OCI-LY3 (cell line): ENCODE results near the gene KL.

Source experiments
- H2AFZ ChIP-seq: fragments of 200-600, 300-600 bp; shearing (Covaris generic); 2 replicates; pipeline ENCODE4 v1.6.0; 2014; ENCODE audit warnings: antibody characterized with exemption, low read depth, low read length
- H3K27ac ChIP-seq: fragments of 200-600, 300-600 bp; sonication (generic); 2 replicates; pipeline ENCODE4 v1.5.1; 2014; ENCODE audit warnings: mild to moderate bottlenecking, low read length, moderate library complexity, mixed read lengths
- H3K27me3 ChIP-seq: fragments of 200-600, 300-600 bp; sonication (generic); 2 replicates; pipeline ENCODE4 v1.6.1; 2014; ENCODE audit warnings: low read depth, low read length, mixed read lengths
- H3K36me3 ChIP-seq: fragments of 200-600, 300-600 bp; sonication (generic); replicated peaks from 2 replicates; pipeline ENCODE3; 2014; ENCODE audit warnings: low read depth, low read length, mixed read lengths
- H3K4me1 ChIP-seq: fragments of 300-600, 200-600 bp; sonication (generic); 2 replicates; pipeline ENCODE4 v1.6.1; 2014; ENCODE audit warnings: low read length, mixed read lengths
- H3K4me2 ChIP-seq: fragments of 200-600, 300-600 bp; sonication (generic); 2 replicates; pipeline ENCODE4 v1.6.1; 2014; ENCODE audit warnings: low read length, mixed read lengths
- H3K4me3 ChIP-seq: fragments of 300-600, 200-600 bp; sonication (generic); 2 replicates; pipeline ENCODE4 v1.5.1; 2014; ENCODE audit warnings: antibody characterized with exemption, mild to moderate bottlenecking, low read length, moderate library complexity
- H3K79me2 ChIP-seq: fragments of 300-600, 200-600 bp; shearing (Covaris generic); 2 replicates; pipeline ENCODE4 v1.6.1; 2014; ENCODE audit warnings: mild to moderate bottlenecking, low read length, mixed read lengths
- H3K9ac ChIP-seq: fragments of 300-600, 200-600 bp; shearing (Covaris generic); 2 replicates; pipeline ENCODE4 v1.6.0; 2014; ENCODE audit warnings: mild to moderate bottlenecking, low read length, moderate library complexity
- H3K9me3 ChIP-seq: fragments of 200-600, 300-600 bp; shearing (Covaris generic); 2 replicates; pipeline ENCODE4 v1.6.1; 2014; ENCODE audit warnings: low read length, mixed read lengths; ENCODE audit not compliant: insufficient read depth
- H4K20me1 ChIP-seq: fragments of 200-600, 300-600 bp; sonication (generic); 2 replicates; pipeline ENCODE4 v1.6.1; 2016; ENCODE audit warnings: low read length, mixed read lengths; ENCODE audit not compliant: insufficient read depth
- CTCF ChIP-seq: fragments of 200-600, 300-600 bp; sonication (generic); IDR thresholded peaks from 2 replicates; pipeline ENCODE4 v1.5.1; 2014; ENCODE audit warnings: antibody characterized with exemption, low read length, low read depth
- EZH2phosphoT487 ChIP-seq: fragments of 200-600 bp; shearing (Covaris generic); IDR thresholded peaks from 2 replicates; pipeline ENCODE4 v1.6.1; 2018; ENCODE audit warnings: antibody characterized with exemption, mixed run types, low read depth

KL gene

DNA sequence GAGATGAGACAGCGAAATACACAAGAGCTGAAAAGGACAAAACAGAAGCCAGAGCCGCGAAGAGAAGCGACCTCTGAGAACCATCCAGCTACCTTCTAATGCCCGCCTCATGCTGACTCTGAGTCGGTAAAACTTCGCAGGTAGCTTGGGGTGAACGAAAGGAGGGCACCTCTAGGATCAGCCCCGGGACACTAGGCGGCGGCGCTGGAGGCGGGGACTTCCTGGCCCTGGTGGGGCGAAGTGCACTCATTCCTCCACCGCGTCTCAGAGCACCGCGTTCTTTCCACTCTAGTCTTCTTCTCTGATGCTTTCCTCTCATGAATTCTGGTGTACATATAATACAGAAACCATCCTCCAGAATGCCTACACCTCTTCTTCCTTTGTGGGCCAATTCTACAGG is 50.1 kb downstream of the KL start:
- TF ChIP-seq EZH2phosphoT487 (no peak), CTCF (no peak)
- no peak overlapping the region for H3K4me2 ChIP-seq
- H3K4me1 ChIP-seq, result peaks cover 6% of the 10 kb centered on the region; the same call in 1 of the 2 replicates
- no peaks in the 10 kb centered on the region for H3K36me3 ChIP-seq
- no peak overlapping the region for H2AFZ ChIP-seq
- H3K9ac ChIP-seq, result no peak overlapping the region
- H3K27me3 ChIP-seq, result no peaks in the 10 kb centered on the region
- no peaks in the 10 kb centered on the region for H3K79me2 ChIP-seq
- H3K27ac ChIP-seq, result no peak overlapping the region
- H3K9me3 ChIP-seq, result no peaks in the 10 kb centered on the region
- H3K4me3 ChIP-seq, result no peak overlapping the region
- H4K20me1 ChIP-seq, result no peaks in the 10 kb centered on the region

DNA sequence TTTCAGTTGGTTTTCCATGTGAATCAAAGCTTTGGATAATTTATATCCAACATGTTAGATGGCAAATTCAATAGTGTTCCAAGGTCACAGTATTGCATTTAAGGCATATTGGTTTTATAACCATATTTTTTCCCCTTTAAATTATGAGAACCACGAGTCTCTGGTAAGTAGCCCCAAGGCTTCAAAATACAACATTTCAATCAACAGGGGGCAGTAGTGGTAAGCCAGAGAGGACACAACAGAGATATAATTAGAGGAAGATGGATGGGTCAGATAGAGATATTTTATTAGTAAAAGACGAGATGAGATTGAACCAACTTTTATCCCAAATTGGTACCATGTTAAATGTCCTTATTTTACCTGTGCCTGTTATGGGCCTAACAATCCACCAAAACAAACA is 53.1 kb downstream of the KL start:
- no peak overlapping the region for H3K27ac ChIP-seq
- H3K27me3 ChIP-seq, result no peaks in the 10 kb centered on the region
- H3K9me3 ChIP-seq, result no peaks in the 10 kb centered on the region
- no peak overlapping the region for H3K9ac ChIP-seq
- peaks cover 11% of the 10 kb centered on the region for H3K4me1 ChIP-seq
- no peaks in the 10 kb centered on the region for H4K20me1 ChIP-seq
- H3K4me3 ChIP-seq, result no peak overlapping the region
- H2AFZ ChIP-seq, result peak overlapping the region; percentile 62
- no peaks in the 10 kb centered on the region for H3K36me3 ChIP-seq
- H3K79me2 ChIP-seq, result no peaks in the 10 kb centered on the region
- no peak overlapping the region for H3K4me2 ChIP-seq
- peak; percentile 61 for TF ChIP-seq CTCF
- TF ChIP-seq EZH2phosphoT487, result no peak

DNA sequence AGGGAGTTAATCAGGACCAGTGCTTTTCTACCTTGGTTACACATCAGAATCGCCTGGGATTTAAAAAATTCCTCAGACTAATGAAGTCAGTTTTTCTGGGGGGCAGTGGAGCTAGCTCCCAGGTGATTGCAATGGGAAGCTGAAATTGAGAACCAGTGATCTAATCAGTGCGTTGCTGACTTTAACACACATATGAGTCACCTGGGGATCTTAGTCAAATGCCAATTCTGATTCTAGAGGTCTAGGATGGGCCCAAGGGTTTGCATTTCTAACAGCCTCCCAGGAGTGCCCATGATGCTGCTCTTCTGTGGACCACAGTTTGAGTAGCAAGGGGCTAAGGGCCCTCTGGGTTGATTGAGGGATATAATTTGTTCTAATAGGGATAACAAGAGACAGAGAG is 54.5 kb downstream of the KL start:
- H3K36me3 ChIP-seq, result no peaks in the 10 kb centered on the region
- no peaks in the 10 kb centered on the region for H4K20me1 ChIP-seq
- TF ChIP-seq EZH2phosphoT487, result no peak
- no peak for TF ChIP-seq CTCF
- no peaks in the 10 kb centered on the region for H3K79me2 ChIP-seq
- H3K4me1 ChIP-seq, result peaks cover 11% of the 10 kb centered on the region
- no peak overlapping the region for H2AFZ ChIP-seq
- H3K9me3 ChIP-seq, result no peaks in the 10 kb centered on the region
- no peak overlapping the region for H3K4me3 ChIP-seq
- H3K9ac ChIP-seq, result no peak overlapping the region
- H3K27ac ChIP-seq, result no peak overlapping the region
- no peak overlapping the region for H3K4me2 ChIP-seq
- no peaks in the 10 kb centered on the region for H3K27me3 ChIP-seq

GRCh38 chr13:33072282-33072681 is 56.1 kb downstream of the KL start:
- Histone ChIP-seq H3K4me2 (no peak overlapping the region), H3K27me3 (no peaks in the 10 kb centered on the region), H2AFZ (no peak overlapping the region)

More at GRCh38 chr13:33072282-33072681, 56.1 kb downstream of the KL start:
- Histone ChIP-seq H3K36me3 (no peaks in the 10 kb centered on the region), H3K27ac (no peak overlapping the region), H3K79me2 (no peaks in the 10 kb centered on the region), H3K9me3 (no peaks in the 10 kb centered on the region), H3K4me3 (no peak overlapping the region), H3K4me1 (peaks cover 11% of the 10 kb centered on the region), H4K20me1 (no peaks in the 10 kb centered on the region), H3K9ac (no peak overlapping the region)
- TF ChIP-seq CTCF (no peak), EZH2phosphoT487 (no peak)
